Activated CD8-positive, alpha-beta memory T cell treated with anti-CD3 and anti-CD28 coated beads, Interleukin-2, amount 50 U/mL, for 4 hours (primary cell): ENCODE measurements around the gene TMEM121B.
A peak's percentile ranks its signal among the peaks of the same experiment; 100 is the strongest.

ENCODE experiments used
- DNase-seq: peaks from one replicate; pipeline ENCODE4 v3.0.0-alpha.2; 2020

The TMEM121B gene

DNA sequence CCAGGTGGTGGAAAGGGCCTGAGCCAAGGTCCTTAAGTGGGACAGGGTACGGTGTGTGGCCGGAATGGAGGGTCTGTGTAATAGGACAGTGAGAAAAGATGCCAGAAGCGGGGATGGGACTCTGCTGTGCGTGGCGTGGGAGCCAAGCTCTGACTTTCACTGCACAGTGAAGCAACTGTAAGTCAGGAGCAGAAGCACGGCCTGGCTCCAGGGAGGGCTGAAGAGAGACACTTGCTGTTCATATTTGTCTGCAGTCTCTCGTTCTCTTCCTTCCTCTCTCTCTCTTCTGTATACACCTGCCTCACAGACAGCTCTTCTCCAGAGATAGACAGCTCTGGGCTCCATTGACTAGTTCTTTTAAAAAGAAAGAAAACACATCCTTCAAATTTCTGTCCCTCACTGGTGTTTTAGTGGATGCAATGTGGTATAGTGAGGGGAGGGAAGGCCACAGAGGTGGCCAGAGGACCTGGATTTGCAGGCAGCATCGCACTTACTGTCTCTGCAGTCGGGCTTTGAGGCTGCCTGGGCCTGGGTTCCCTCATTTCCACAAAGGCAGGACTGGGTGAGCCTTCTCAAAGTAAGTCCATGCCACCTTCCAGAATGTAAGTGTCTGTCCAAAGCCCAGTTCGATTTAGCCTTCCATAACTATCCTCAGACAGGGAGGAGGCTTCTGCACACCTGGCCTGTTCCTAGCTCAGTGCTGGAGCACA lies 34.2 kb downstream of the TMEM121B start:
- no peak for DNase-seq

DNA sequence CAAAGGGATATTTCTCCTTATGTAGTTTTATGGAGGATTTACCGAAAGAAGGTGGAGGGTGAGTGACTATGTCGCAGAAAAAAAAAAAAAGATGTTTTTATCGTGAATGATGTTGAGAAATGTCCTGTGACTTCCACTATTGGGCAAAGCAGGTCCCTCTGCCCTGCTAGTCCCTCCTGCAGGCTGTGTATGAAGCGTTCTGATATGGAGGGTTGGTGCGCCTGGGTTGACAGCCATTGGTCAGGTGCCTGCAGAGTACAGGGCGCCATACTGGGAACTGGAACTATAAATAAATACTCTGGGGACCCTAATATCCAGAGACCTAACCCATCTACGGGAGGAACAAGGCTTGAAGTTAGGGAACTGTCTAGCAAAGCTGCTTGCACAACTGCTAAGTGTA lies 34.9 kb downstream of the TMEM121B start:
- no peak for DNase-seq

DNA sequence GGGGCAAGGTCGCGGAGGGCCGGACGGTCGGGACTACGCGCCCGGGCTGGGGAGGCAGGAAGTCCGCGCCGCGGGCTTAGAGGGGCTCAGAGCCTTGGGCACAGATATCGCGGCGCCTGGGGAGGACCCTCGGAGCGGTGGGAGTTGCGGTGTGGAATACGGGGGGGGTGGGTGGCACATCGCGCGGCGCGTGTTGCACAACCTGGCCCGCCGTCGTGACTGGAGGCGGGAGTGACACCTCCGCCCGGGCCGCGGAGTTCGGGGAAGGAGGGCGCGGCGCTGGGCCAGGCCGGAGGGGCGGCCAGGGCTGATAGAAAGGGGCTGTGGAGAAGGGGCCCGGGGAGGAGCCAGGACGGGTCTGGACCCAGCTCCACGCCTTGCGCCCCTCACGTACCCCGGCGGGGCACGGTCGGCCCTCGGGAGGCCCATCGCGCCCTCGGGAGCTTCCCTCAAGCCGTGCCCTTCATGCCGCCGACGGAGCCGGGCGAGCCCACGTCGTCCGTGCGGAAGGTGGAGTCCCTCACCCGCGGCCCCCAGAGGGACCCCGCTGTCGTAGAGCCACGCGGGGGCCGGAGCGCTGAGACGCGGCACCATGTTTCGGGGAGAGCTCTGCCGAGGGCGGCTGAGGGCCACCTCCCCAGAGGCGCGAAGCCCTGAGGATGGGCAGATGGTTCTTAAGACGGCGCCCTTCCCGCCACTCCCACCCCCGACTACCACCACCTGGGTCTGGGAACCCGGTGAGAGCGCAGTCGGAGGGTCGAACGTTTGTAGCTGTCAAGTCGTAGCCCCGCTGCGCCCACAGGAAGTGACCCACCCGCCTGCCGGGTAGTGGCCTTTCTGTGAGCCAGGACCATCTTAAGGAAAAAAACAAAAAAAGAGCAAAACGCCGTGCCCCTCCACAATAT lies 35.6 kb downstream of the TMEM121B start:
- DNase-seq = peak; percentile 54

DNA sequence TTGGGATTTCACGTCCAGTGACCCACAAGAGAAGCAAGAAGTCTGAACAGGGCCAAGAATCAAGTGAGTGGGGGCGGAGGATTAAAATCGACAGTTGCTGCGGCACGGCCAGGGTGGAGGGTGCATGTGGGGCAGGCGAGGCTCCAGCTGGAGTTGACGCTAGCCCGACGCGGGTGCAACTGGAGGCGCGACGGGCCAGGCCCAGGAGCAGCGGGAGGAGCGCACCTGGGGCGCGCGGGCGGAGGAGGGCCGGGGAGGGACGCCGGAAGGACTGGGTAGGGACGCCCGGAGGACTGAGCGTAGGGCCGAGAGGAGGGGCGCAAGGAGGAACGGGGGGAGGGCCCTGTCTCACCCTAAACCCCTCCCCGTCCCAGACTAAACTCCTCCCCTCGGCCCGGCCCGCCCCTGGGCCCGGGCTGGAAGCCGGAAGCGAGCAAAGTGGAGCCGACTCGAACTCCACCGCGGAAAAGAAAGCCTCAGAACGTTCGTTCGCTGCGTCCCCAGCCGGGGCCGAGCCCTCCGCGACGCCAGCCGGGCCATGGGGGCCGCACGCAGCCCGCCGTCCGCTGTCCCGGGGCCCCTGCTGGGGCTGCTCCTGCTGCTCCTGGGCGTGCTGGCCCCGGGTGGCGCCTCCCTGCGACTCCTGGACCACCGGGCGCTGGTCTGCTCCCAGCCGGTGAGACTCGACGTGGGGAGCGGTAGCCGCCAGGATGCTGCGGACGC lies 36.4 kb downstream of the TMEM121B start, which contains the start of gene IL17RA:
IL17RA (plus strand) TSS at position 447 of the 723 bp plus-strand sequence; CDS start at position 539, 92 bp downstream.
- peak; percentile 95 for DNase-seq

DNA sequence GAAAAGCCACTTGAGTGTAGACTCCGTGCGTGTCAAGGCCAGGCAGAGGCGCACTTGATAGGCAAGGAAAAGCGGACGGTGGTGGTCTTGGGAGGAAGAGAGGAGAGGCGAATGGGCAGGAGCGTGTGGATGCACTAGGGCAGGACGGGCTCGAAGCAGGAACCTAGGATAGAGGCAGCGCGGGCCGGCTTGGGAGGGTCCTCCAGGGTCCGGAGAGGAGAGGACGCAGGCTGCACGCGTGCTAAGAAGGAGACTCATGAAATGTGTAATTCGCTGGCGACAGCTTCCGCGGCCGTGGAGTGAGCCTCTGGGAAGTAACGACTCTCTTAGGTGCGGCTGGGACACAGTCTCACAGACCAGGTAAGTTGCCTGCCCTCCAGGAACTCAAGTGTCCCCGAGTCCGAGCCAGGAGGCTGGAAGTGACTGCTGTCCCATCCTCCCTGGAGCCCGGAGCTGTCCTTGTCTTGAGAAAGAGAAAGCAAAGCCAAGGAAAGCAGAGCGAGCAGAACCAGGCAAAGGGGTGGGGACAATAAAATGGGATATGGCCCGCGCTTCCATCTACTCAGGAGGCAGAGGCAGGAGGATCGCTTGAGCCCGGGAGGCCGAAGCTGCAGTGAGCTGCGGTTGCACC lies 37.2 kb downstream of the TMEM121B start:
- DNase-seq = no peak

DNA sequence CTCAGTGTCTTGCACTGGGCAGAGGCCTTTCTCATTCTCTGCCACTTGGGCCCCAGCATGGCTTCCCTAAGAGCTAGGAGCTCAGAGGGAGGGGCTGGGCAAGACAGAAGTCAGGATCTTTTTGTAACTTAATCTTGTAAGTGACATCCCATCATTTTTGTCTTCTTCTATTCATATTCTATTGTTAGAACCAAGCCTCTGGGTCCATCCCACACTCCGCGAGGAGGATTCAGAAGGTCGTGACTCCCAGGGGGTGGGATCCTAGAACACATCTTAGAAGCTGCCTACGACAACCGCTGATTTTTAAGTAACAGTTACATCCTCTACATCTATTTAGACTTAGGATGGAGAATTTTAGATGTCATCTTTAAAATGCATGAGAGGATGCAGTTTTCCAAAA lies 37.9 kb downstream of the TMEM121B start:
- no peak for DNase-seq

DNA sequence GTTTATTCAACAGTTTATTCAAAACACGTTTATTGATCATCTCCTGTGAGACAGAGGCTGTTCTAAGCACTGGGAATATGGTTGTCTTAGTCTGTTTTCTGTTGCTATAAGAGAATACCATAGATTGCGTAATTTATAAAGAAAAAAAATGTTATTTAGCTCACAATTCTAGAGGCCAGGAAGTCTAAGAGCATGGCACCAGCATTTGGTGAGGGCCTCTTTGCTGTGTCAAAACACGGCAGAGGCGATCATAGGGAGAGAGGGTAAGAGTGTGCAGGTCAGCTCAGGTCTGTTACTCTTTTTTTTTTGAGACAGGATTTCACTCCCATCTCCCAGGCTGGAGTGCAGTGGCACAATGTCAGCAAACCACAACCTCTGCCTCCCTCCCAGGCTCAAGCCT lies 41.6 kb downstream of the TMEM121B start:
- no peak for DNase-seq

DNA sequence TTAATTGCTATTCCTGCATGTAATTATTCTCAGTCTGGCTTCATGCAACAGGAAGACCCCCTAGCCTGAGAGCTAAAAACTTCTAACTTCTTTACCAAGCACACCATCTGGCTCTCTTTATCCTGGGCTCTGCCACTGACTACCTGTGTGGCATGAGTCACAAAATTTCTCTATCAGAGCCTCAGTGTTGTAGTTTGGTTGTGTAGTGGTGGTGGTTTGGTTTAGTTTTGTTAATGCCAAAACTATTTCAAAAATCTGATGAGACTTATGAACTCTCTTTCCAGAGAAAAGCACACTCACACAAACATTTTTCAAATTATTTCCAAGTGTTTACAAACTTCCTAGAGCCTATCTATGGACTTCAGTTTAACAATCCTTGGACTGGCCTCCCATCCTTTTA lies 43.9 kb downstream of the TMEM121B start:
- DNase-seq = no peak

DNA sequence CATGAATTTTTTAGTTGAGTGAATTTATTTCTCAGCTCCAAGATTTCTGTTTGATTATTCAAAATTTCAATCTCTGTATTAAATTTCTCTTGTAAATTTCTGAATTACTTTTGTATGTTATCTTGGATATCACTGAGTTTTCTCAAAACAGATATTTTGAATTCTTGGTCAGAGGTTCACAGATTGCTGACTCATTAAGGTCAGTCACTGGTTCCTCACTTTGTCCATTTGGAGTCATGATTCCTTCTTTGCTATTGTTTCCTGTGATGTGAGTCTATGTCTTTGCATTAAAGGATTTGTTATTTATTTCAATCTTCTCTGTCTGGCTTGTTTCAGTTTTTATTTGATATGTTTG lies 46.5 kb downstream of the TMEM121B start:
- no peak for DNase-seq

DNA sequence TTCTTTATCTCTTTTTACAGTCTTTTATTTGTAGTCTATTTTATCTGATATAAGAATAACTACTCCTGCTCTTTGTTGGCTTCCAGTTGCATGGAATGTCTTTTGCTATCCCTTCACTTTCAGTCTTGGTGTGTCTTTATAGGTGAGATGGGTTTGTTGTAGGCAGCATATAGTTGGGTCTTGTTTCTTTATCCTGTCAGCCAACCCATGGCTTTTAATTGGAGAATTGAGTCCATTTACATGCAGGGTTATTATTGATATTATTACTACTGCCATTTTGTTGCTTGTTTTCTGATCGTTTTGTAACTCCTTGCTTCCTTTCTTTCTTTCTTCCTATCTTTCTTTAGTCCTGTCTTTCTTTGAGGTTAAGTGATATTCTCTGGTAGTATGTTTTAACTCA lies 48.3 kb downstream of the TMEM121B start:
- DNase-seq = no peak
